Sigmoid colon (tissue), 4 donors: ENCODE data around the gene MOGAT1.

Source experiments
- EP300 ChIP-seq, 4 donors: sonication (generic); formaldehyde crosslinking; IDR thresholded peaks; one replicate each; pipeline ENCODE4 v1.6.1; 2017; ENCODE audit warnings: antibody characterized with exemption in 4 of 4
- POLR2A ChIP-seq, 2 donors: fragments of 450-650 bp; IDR thresholded peaks; one replicate each; pipeline ENCODE4 v1.6.1; 2016; ENCODE audit warnings: antibody characterized with exemption in 2 of 2, mild to moderate bottlenecking in 2 of 2, moderate library complexity in 2 of 2
- TF ChIP-seq, protein P1 (sequence below), 4 experiments: fragments of 450-650 bp in 3 of 4; fragments of 200-600 bp in 1 of 4; IDR thresholded peaks; one replicate each; pipeline ENCODE4 v1.5.1; 2016 to 2019; ENCODE audit warnings: antibody characterized with exemption in 4 of 4, mild to moderate bottlenecking in 3 of 4, moderate library complexity in 2 of 4

DNA sequence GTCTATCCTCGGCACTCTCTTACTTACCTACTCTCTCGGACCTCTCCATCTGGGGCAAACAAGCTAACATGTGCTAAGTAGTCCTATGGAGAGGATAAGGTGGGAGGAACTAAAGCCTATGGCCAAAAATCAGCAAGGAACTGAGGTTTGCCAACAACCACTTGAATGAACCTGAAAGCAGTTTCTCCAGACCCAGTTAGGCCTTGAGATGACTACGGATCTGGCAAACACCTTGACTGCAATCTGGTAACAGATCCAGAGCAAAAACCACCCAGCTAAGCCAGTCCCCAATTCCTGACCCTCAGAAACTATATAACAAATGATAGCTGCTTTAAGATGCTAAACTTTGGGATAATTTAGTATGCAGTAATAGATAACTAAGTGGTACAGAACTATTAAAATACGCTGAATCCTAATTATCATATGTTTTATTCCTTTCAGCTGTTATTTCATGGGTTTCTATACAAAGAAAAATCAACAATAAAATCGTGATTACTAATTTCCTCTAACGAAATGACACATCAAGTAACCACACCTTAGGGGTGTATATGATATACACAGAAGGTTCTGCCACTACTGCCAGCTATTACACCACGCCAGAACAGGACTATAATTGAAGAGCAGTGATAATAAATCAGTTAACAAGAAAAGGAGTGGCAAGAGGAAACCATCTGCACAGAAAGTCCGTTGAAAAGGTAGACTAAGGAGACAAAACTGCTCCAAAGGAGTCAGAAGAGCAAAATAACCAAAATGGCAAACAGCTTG, 18.8 kb upstream of the MOGAT1 start:
- TF ChIP-seq POLR2A (IDR thresholded peaks at IDR 0.05) (peak in 1 of 2 donors; percentile 6), EP300 (IDR thresholded peaks at IDR 0.05) (no peak)
- TF ChIP-seq, protein P1, sequence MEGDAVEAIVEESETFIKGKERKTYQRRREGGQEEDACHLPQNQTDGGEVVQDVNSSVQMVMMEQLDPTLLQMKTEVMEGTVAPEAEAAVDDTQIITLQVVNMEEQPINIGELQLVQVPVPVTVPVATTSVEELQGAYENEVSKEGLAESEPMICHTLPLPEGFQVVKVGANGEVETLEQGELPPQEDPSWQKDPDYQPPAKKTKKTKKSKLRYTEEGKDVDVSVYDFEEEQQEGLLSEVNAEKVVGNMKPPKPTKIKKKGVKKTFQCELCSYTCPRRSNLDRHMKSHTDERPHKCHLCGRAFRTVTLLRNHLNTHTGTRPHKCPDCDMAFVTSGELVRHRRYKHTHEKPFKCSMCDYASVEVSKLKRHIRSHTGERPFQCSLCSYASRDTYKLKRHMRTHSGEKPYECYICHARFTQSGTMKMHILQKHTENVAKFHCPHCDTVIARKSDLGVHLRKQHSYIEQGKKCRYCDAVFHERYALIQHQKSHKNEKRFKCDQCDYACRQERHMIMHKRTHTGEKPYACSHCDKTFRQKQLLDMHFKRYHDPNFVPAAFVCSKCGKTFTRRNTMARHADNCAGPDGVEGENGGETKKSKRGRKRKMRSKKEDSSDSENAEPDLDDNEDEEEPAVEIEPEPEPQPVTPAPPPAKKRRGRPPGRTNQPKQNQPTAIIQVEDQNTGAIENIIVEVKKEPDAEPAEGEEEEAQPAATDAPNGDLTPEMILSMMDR (IDR thresholded peaks at IDR 0.05): no peak
